Peyer's patch (tissue), 4 donors: ENCODE results near the gene RAB27B.

Source experiments
- POLR2A ChIP-seq, 2 donors: fragments of 450-650 bp; IDR thresholded peaks; one replicate each; pipeline ENCODE4 v1.5.1; 2017; ENCODE audit warnings: antibody characterized with exemption in 2 of 2, mild to moderate bottlenecking in 2 of 2, moderate library complexity in 2 of 2
- TF ChIP-seq, protein P1 (sequence below), 6 experiments: fragments of 450-650 bp in 4 of 6; fragments of 200-600 bp in 2 of 6; sonication (generic) in 1 of 6; IDR thresholded peaks; one replicate each; pipeline ENCODE4 v1.5.1; 2017 to 2019; ENCODE audit warnings: antibody characterized with exemption in 6 of 6, mild to moderate bottlenecking in 3 of 6, moderate library complexity in 1 of 6

DNA sequence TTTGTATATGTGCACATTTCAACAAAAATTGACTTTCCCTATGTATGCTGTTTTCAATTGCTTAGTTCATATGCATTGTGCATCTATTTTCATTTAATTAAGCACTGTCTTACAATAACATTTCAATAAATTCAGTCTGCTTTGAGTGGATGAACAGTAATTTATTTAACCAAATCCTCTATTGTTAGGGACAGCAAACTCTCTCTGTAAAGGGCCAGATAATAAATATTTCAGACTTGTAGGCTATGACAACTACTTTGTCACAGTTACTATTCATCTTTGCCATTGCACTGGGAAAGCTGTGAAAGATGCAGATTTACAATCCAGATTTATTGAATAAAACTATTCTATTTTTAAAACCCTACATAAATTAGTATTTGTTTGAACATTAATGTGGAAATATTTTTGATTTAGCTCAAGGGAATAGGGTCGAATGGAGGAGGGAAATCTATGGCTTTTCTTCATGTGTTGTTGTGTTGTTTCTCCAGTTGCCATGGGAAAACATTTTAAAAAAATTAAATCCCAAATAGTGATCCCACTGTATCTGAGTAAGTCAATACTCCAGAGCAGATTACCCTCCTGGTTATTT, 14.2 kb upstream of the RAB27B start:
- TF ChIP-seq, protein P1, sequence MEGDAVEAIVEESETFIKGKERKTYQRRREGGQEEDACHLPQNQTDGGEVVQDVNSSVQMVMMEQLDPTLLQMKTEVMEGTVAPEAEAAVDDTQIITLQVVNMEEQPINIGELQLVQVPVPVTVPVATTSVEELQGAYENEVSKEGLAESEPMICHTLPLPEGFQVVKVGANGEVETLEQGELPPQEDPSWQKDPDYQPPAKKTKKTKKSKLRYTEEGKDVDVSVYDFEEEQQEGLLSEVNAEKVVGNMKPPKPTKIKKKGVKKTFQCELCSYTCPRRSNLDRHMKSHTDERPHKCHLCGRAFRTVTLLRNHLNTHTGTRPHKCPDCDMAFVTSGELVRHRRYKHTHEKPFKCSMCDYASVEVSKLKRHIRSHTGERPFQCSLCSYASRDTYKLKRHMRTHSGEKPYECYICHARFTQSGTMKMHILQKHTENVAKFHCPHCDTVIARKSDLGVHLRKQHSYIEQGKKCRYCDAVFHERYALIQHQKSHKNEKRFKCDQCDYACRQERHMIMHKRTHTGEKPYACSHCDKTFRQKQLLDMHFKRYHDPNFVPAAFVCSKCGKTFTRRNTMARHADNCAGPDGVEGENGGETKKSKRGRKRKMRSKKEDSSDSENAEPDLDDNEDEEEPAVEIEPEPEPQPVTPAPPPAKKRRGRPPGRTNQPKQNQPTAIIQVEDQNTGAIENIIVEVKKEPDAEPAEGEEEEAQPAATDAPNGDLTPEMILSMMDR (IDR thresholded peaks at IDR 0.05) = no peak
- TF ChIP-seq POLR2A (IDR thresholded peaks at IDR 0.05) = no peak
